ENCODE measurements around the gene C10orf105.

C10orf105 gene

GRCh38 chr10:71745664-71746250, 26.2 kb upstream of the C10orf105 start:
- H3K4me3 Mint-ChIP-seq, result peak overlapping the region; percentile 52
- H3K27ac Mint-ChIP-seq, result peak overlapping the region; percentile 98
- H3K9me3 Mint-ChIP-seq (ENCODE audit: low read depth), result no peaks in the 10 kb centered on the region
- peaks cover 100% of the 10 kb centered on the region for H3K4me1 Mint-ChIP-seq (ENCODE audit: low read depth)
- H3K27me3 Mint-ChIP-seq, result no peaks in the 10 kb centered on the region
- peaks cover 15% of the 10 kb centered on the region for H3K36me3 Mint-ChIP-seq

GRCh38 chr10:71744897-71745663, 25.5 kb upstream of the C10orf105 start:
- peak overlapping the region; percentile 98 for H3K27ac Mint-ChIP-seq
- peaks cover 11% of the 10 kb centered on the region for H3K36me3 Mint-ChIP-seq
- H3K27me3 Mint-ChIP-seq, result no peaks in the 10 kb centered on the region
- H3K4me1 Mint-ChIP-seq (ENCODE audit: low read depth), result peaks cover 99% of the 10 kb centered on the region
- H3K4me3 Mint-ChIP-seq, result no peak overlapping the region
- no peaks in the 10 kb centered on the region for H3K9me3 Mint-ChIP-seq (ENCODE audit: low read depth)

- H3K4me1 Mint-ChIP-seq (ENCODE audit: low read depth), result peaks cover 99% of the 10 kb centered on the region
- H3K4me3 Mint-ChIP-seq, result no peak overlapping the region
- H3K9me3 Mint-ChIP-seq (ENCODE audit: low read depth), result no peaks in the 10 kb centered on the region
- peaks cover 9% of the 10 kb centered on the region for H3K36me3 Mint-ChIP-seq
- peak overlapping the region; percentile 98 for H3K27ac Mint-ChIP-seq
- no peaks in the 10 kb centered on the region for H3K27me3 Mint-ChIP-seq
Measured at GRCh38 chr10:71743866-71744265, 24.3 kb upstream of the C10orf105 start.

- H3K36me3 Mint-ChIP-seq, result peaks cover 6% of the 10 kb centered on the region
- peak overlapping the region; percentile 72 for H3K4me3 Mint-ChIP-seq
- no peaks in the 10 kb centered on the region for H3K9me3 Mint-ChIP-seq (ENCODE audit: low read depth)
- H3K4me1 Mint-ChIP-seq (ENCODE audit: low read depth), result peaks cover 96% of the 10 kb centered on the region
- H3K27me3 Mint-ChIP-seq, result no peaks in the 10 kb centered on the region
- H3K27ac Mint-ChIP-seq, result peak overlapping the region; percentile 98
Measured at GRCh38 chr10:71743089-71743838, 23.7 kb upstream of the C10orf105 start.

GRCh38 chr10:71742301-71743088, 22.9 kb upstream of the C10orf105 start:
- Mint-ChIP-seq H3K4me1 (ENCODE audit: low read depth) (peaks cover 96% of the 10 kb centered on the region), H3K27ac (peak overlapping the region; percentile 98), H3K36me3 (peaks cover 6% of the 10 kb centered on the region), H3K4me3 (peak overlapping the region; percentile 72), H3K9me3 (ENCODE audit: low read depth) (no peaks in the 10 kb centered on the region), H3K27me3 (no peaks in the 10 kb centered on the region)

GRCh38 chr10:71741671-71742070, 22.1 kb upstream of the C10orf105 start:
- H3K9me3 Mint-ChIP-seq (ENCODE audit: low read depth), result no peaks in the 10 kb centered on the region
- peaks cover 96% of the 10 kb centered on the region for H3K4me1 Mint-ChIP-seq (ENCODE audit: low read depth)
- peak overlapping the region; percentile 72 for H3K4me3 Mint-ChIP-seq
- H3K36me3 Mint-ChIP-seq, result peaks cover 6% of the 10 kb centered on the region
- H3K27me3 Mint-ChIP-seq, result no peaks in the 10 kb centered on the region
- H3K27ac Mint-ChIP-seq, result peak overlapping the region; percentile 98

GRCh38 chr10:71741029-71741428, 21.5 kb upstream of the C10orf105 start:
- peaks cover 96% of the 10 kb centered on the region for H3K4me1 Mint-ChIP-seq (ENCODE audit: low read depth)
- peak overlapping the region; percentile 72 for H3K4me3 Mint-ChIP-seq
- H3K36me3 Mint-ChIP-seq, result peaks cover 6% of the 10 kb centered on the region
- no peaks in the 10 kb centered on the region for H3K27me3 Mint-ChIP-seq
- peak overlapping the region; percentile 98 for H3K27ac Mint-ChIP-seq
- no peaks in the 10 kb centered on the region for H3K9me3 Mint-ChIP-seq (ENCODE audit: low read depth)

GRCh38 chr10:71740069-71740653, 20.6 kb upstream of the C10orf105 start:
- peak overlapping the region; percentile 44 for H3K4me3 Mint-ChIP-seq
- H3K27me3 Mint-ChIP-seq, result no peaks in the 10 kb centered on the region
- no peaks in the 10 kb centered on the region for H3K9me3 Mint-ChIP-seq (ENCODE audit: low read depth)

GRCh38 chr10:71739358-71739900, 19.9 kb upstream of the C10orf105 start:
- H3K4me3 Mint-ChIP-seq, result peak overlapping the region; percentile 38
- H3K4me1 Mint-ChIP-seq (ENCODE audit: low read depth), result peaks cover 96% of the 10 kb centered on the region
- peaks cover 4% of the 10 kb centered on the region for H3K36me3 Mint-ChIP-seq
- no peaks in the 10 kb centered on the region for H3K27me3 Mint-ChIP-seq
- H3K9me3 Mint-ChIP-seq (ENCODE audit: low read depth), result no peaks in the 10 kb centered on the region
- H3K27ac Mint-ChIP-seq, result peak overlapping the region; percentile 98

More at GRCh38 chr10:71740069-71740653, 20.6 kb upstream of the C10orf105 start:
- H3K27ac Mint-ChIP-seq, result peak overlapping the region; percentile 98
- peaks cover 6% of the 10 kb centered on the region for H3K36me3 Mint-ChIP-seq
- peaks cover 96% of the 10 kb centered on the region for H3K4me1 Mint-ChIP-seq (ENCODE audit: low read depth)

GRCh38 chr10:71737834-71738197, 18.2 kb upstream of the C10orf105 start:
- H3K36me3 Mint-ChIP-seq, result peaks cover 7% of the 10 kb centered on the region
- peak overlapping the region; percentile 98 for H3K27ac Mint-ChIP-seq
- peaks cover 96% of the 10 kb centered on the region for H3K4me1 Mint-ChIP-seq (ENCODE audit: low read depth)
- H3K9me3 Mint-ChIP-seq (ENCODE audit: low read depth), result no peaks in the 10 kb centered on the region
- peak overlapping the region; percentile 62 for H3K4me3 Mint-ChIP-seq
- no peaks in the 10 kb centered on the region for H3K27me3 Mint-ChIP-seq

- peak overlapping the region; percentile 62 for H3K4me3 Mint-ChIP-seq
Measured at GRCh38 chr10:71737001-71737833, 17.6 kb upstream of the C10orf105 start.

GRCh38 chr10:71736570-71736952, 17.0 kb upstream of the C10orf105 start:
- H3K36me3 Mint-ChIP-seq, result peaks cover 3% of the 10 kb centered on the region
- peak overlapping the region; percentile 98 for H3K27ac Mint-ChIP-seq
- no peaks in the 10 kb centered on the region for H3K9me3 Mint-ChIP-seq (ENCODE audit: low read depth)
- no peaks in the 10 kb centered on the region for H3K27me3 Mint-ChIP-seq
- H3K4me1 Mint-ChIP-seq (ENCODE audit: low read depth), result peaks cover 96% of the 10 kb centered on the region
- H3K4me3 Mint-ChIP-seq, result peak overlapping the region; percentile 27

More at GRCh38 chr10:71737001-71737833, 17.6 kb upstream of the C10orf105 start:
- H3K27me3 Mint-ChIP-seq, result no peaks in the 10 kb centered on the region
- no peaks in the 10 kb centered on the region for H3K9me3 Mint-ChIP-seq (ENCODE audit: low read depth)
- peak overlapping the region; percentile 98 for H3K27ac Mint-ChIP-seq
- peaks cover 4% of the 10 kb centered on the region for H3K36me3 Mint-ChIP-seq
- H3K4me1 Mint-ChIP-seq (ENCODE audit: low read depth), result peaks cover 96% of the 10 kb centered on the region

All from activated naive CD8-positive, alpha-beta T cell (primary cell).